Activated CD4-positive, alpha-beta T cell treated with anti-CD3 and anti-CD28 coated beads, Interleukin-2, amount 50 U/mL, for 4 hours (primary cell): ENCODE measurements around the gene ERO1B.

Experiments used
- DNase-seq, 2 experiments: peaks; one replicate each; pipeline ENCODE4 v3.0.0-alpha.2; 2020

The ERO1B gene

DNA sequence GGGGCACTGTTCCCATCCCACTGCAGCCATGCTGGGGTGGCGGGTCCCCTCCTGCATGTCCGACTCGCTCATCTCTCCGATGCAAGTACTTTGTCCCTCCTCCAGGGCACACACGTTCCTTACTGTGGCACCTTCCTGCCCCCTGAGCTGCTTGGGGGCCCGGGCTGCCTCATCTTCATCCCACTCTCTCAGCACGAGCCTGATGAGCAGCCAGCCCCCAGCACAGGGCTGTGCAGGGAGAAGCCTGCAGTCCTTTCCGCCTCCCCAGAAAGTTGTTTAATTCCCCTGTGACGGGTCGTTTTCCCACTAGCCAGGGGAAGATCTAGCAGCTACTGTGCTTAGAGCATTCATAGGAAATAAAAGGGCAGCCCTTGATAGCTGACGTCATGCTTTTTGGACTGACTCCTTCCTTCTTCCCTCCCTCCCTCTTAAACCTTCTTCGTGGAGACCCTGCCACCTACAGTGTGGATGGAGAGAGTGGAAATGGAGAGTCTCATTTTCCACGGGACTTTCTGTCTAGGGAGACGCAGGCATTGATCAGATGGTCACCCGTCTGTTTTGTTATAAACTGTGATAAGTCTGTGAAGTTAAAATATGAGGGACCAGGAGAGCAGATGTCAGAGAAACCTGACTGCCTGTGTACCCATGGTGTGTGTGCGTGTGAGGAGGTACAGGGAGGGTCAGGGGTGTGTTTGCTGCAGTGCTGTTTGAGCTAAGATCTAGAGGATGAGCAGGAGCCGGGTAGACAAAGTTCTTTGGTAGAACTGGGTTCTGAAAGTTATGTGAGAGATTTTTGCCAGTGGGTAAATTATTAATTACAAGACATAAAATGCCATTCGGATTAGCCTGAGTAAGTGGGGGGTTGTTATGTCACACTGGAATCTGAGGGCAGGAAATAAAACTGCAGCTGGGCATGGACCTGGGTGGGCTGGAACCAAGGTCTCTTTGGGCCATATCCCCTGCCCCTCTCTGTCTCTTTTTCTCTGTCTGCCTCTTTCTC is 105.1 kb downstream of the ERO1B start:
- DNase-seq = no peak

DNA sequence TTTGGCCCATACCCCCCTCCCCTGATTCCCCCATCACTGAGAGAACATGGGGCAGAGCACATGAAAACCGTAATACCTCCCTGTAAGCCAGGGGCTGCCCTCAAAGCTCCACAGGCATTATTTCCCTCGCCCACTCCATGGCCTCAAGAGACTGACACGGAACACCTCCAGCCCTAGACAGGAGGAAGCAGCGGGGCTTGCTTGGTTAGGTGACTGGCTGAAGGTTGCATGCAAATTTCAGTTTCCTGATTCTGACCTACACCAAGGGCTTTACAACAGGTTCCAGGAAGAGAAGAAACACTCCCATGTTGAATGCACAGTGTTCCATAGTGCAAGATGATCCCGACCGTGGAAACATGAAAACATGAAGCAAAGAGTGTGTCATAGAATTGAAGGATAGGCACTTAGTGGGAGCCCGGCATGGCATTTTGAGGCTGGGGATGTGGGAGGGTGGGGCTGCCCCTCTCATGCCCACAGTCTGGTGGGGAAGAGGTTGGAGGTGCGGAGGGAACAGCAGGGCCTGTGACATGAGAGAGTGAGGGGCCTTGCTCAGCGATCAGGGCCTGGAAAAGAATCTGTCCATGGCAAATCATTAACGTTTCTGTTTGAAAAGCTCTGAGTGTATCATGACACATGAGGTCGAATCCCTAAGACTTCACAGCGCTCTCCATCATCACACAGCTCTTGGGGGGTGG is 106.0 kb downstream of the ERO1B start:
- no peak for DNase-seq

DNA sequence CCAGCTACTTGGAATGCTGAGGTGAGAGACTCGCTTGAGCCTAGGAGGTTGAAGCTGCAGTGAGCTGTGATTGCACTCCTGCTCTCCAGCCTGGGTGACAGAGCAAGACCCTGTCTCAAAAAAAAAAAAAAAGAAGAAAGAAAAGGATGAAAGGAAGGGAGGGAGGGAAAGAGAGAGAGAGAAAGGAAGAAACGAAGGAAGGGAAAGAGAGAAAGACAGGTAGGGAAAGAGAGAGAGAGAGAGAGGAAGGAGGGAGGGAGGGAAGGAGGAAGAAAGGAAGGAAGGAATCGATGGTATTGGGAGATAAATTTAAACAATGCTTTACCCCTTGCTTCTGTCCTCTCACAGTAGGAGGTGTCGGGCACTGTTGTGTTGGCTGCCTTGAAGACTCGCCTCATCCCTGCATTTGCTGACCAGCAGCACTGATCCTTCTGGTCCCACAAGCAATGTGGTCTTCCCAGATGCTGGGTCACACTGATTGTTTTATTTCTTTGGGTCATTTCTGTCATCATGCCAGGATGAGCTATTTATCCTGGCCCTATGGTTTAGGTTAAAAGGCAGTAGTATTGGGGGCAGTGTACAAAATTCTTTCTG is 108.5 kb downstream of the ERO1B start:
- no peak for DNase-seq

DNA sequence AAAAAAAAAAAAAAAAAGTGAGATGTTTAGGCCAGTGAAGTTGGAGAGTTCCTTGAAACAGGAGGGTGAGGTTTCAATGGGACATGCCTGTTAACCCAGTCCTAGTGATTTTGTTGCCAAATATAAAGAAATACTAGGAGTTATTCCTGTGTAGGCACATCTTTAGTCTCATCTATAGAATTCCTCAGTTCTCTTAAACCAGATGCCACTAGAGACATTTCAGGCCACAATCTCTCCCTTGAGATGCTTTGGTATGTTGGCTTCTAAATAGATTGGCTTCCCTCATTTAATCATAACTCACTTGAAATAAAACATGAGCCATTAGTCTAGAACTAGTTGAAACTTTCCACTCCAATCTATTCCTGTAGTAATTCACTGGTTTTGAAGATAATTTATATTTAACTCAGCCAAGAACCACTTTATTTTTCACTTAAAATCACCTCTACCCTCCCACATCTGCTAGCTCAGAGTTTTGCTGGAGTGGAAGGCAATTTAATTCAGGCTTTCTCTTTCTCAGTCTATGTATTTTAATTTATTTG is 109.6 kb downstream of the ERO1B start:
- no peak for DNase-seq

DNA sequence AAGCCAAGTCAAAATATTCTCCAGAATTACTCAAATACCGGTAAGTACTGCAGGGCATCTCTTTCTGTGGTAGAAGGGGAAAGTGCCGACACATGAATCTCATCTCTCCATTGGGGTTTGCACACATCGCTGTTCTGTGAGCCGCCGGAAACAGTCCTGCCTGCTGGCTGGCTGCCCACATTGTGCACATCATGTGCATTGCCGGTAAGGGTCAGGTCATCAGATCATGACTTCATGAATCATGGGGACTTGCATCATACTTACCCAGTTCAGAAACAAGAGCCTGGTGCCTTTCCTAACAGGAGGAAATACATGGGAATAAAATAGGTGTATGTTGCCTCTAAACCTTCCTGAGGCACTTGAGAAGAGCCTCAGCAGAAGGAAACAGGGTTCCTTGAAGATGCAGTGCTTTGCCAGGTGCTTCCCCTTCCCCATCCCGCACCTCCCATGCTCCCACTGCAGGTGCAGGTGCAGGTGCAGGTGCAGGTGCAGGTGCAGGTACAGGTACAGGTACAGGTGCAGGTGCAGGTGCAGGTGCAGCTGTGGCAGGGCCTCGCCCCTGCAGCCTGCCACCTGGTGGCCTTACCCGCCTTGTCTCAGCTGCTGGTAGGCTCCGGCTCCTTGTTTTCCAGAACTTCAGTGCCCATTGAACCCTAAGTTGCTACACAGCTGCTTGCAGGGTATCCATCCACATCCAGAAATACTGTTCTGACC is 112.9 kb downstream of the ERO1B start:
- DNase-seq = no peak

DNA sequence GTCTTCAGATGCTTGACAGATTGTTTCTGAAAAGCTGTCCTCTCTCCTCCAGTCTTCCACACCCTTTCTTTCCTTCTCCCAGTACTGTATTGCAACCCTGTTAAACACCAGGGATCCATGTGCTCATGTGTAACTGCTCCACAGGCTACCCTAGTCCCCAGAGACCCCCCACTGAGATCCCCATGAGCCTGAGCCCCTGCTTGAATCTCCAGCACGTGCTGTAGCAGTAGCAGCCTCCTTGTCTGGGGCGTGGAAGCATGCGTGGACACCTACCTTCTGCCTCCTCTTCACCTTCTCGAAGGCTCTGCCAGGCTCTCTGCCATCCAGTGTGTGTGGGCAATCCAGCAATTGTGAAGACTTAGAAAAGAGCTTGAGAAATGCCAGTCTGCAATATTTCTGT is 114.2 kb downstream of the ERO1B start:
- DNase-seq = no peak

DNA sequence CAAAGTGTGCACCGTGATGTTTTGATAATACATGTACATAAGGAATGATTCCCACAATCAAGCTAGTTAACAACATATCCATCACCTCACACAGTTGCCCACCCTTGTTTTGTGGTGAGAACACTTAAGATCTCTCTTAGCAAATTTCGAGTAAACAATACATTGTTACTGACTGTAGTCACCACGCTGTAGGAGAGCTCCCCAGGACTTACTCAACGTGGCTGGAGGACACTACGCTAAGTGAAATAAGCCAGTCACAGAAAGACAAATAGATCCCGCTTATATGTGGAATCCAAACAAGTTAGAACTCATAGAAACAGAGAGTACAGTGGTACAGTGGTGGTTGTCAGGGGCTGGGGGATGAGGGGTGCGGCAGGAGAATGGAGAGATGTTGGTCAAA is 114.6 kb downstream of the ERO1B start:
- DNase-seq = no peak

DNA sequence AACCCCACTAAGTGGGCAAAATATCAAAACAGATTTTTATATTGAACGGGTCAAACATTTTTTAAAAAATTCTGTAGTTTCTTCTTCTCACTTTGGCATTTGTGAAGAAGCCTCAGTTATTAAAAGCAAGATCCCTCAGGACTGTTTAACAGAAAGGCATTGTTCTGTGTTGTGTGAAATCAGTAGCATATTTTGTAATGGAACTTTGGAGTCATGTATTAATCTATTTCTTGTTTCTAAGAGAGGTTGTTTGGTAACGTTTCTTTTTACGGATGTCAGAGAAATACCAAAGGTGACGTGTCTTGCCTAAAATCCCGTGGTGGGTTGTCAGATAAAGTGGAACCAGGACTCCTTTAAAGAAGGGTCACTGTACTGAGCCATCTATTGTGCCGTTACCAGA is 115.7 kb downstream of the ERO1B start:
- DNase-seq = no peak
